Skin of body (tissue), 2 donors: ENCODE data around the gene AIG1. TPM values are rescaled to one million over a fixed set of nuclear protein-coding genes. Genes with fewer than 3 reads are reported as not detected.
"Not testable (repeated sequence)": the region's sequence is repeated elsewhere in the genome, so short reads cannot be mapped to it uniquely, and the experiment has no call there.

Experiments
- DNase-seq: peaks from one replicate; lab custom pipeline; 2025; lab: John Stamatoyannopoulos, UW
- total RNA-seq: library from RNA; depleted of rRNA; stranded (reverse); fragments of >200 nt; gene quantifications from one replicate; pipeline ENCODE4 v1.2.3, GENCODE V29; 2014

The AIG1 gene
- total RNA-seq, 1 donor from 2014 or later = 22.8 TPM

- DNase-seq = no peak
Observed at GRCh38 chr6:143126574-143126941, 65.9 kb downstream of the AIG1 start.

- DNase-seq = no peak
Observed at GRCh38 chr6:143127941-143128680, 67.4 kb downstream of the AIG1 start.

- DNase-seq = no peak
Observed at GRCh38 chr6:143128681-143129015, 68.0 kb downstream of the AIG1 start.

GRCh38 chr6:143130928-143131327, 70.2 kb downstream of the AIG1 start:
- DNase-seq = no peak

GRCh38 chr6:143135325-143135724, 74.6 kb downstream of the AIG1 start:
- DNase-seq = no peak

- DNase-seq = no peak
Observed at GRCh38 chr6:143135797-143136561, 75.3 kb downstream of the AIG1 start.

GRCh38 chr6:143136647-143137046, 76.0 kb downstream of the AIG1 start:
- no peak for DNase-seq

- DNase-seq = no peak
Observed at GRCh38 chr6:143139239-143139784, 78.6 kb downstream of the AIG1 start.

GRCh38 chr6:143139884-143140283, 79.2 kb downstream of the AIG1 start:
- not testable (repeated sequence) for DNase-seq

- DNase-seq = no peak
Observed at GRCh38 chr6:143140767-143141166, 80.1 kb downstream of the AIG1 start.

- peak; percentile 65 for DNase-seq
Observed at GRCh38 chr6:143141442-143141841, 80.8 kb downstream of the AIG1 start.

GRCh38 chr6:143146186-143146851, 85.6 kb downstream of the AIG1 start:
- DNase-seq = no peak

- DNase-seq = no peak
Observed at GRCh38 chr6:143149771-143150170, 89.1 kb downstream of the AIG1 start.

GRCh38 chr6:143150281-143150680, 89.6 kb downstream of the AIG1 start:
- no peak for DNase-seq

GRCh38 chr6:143151381-143151780, 90.7 kb downstream of the AIG1 start:
- DNase-seq = no peak

- DNase-seq = no peak
Observed at GRCh38 chr6:143155681-143156080, 95.0 kb downstream of the AIG1 start.

- DNase-seq = no peak
Observed at GRCh38 chr6:143157131-143157530, 96.4 kb downstream of the AIG1 start.

GRCh38 chr6:143158113-143158581, 97.5 kb downstream of the AIG1 start:
- DNase-seq = no peak

- no peak for DNase-seq
Observed at GRCh38 chr6:143159001-143159400, 98.3 kb downstream of the AIG1 start.

- DNase-seq = no peak
Observed at GRCh38 chr6:143160015-143160414, 99.3 kb downstream of the AIG1 start.

GRCh38 chr6:143160439-143161220, 99.9 kb downstream of the AIG1 start:
- no peak for DNase-seq
